ENCODE results near the gene HTT-AS. TPM values are rescaled to one million over a fixed set of nuclear protein-coding genes. Genes with fewer than 3 reads are reported as not detected.

HTT-AS gene
- total RNA-seq, 1 donor from 2014 or later: not detected

- no peak overlapping the region for H3K4me3 Mint-ChIP-seq (ENCODE audit: unreplicated experiment)
- H3K4me1 Mint-ChIP-seq (ENCODE audit: low read depth): peaks cover 26% of the 10 kb centered on the region
- H3K9me3 Mint-ChIP-seq (ENCODE audit: low read depth): no peaks in the 10 kb centered on the region
- H3K27me3 Mint-ChIP-seq (ENCODE audit: low read depth): no peaks in the 10 kb centered on the region
- H3K36me3 Mint-ChIP-seq (ENCODE audit: low read depth): no peaks in the 10 kb centered on the region
- H3K27ac Mint-ChIP-seq (ENCODE audit: unreplicated experiment): peak overlapping the region; percentile 45
- no peak for DNase-seq (ENCODE audit: low spot score)
- TF ChIP-seq CTCF (IDR thresholded peaks at IDR 0.05): no peak
Measured at GRCh38 chr4:3077796-3078195, 3.5 kb upstream of the HTT-AS start.

GRCh38 chr4:3075652-3075981 lies 1.3 kb upstream of the HTT-AS start:
- Mint-ChIP-seq H3K4me1 (ENCODE audit: low read depth) (peaks cover 23% of the 10 kb centered on the region), H3K9me3 (ENCODE audit: low read depth) (no peaks in the 10 kb centered on the region), H3K27me3 (ENCODE audit: low read depth) (no peaks in the 10 kb centered on the region), H3K36me3 (ENCODE audit: low read depth) (no peaks in the 10 kb centered on the region), H3K4me3 (ENCODE audit: unreplicated experiment) (peak overlapping the region; percentile 94), H3K27ac (ENCODE audit: unreplicated experiment) (peak overlapping the region; percentile 98)
- no peak for TF ChIP-seq CTCF (IDR thresholded peaks at IDR 0.05)
- no peak for DNase-seq (ENCODE audit: low spot score)

GRCh38 chr4:3074846-3075651 lies 711 bp upstream of the HTT-AS start:
- no peak for TF ChIP-seq CTCF (IDR thresholded peaks at IDR 0.05)
- Mint-ChIP-seq H3K4me1 (ENCODE audit: low read depth) (peaks cover 23% of the 10 kb centered on the region), H3K36me3 (ENCODE audit: low read depth) (no peaks in the 10 kb centered on the region), H3K27ac (ENCODE audit: unreplicated experiment) (peak overlapping the region; percentile 98), H3K27me3 (ENCODE audit: low read depth) (no peaks in the 10 kb centered on the region), H3K9me3 (ENCODE audit: low read depth) (no peaks in the 10 kb centered on the region), H3K4me3 (ENCODE audit: unreplicated experiment) (peak overlapping the region; percentile 94)
- no peak for DNase-seq (ENCODE audit: low spot score)

GRCh38 chr4:3073158-3074077 lies 920 bp downstream of the HTT-AS start:
- no peaks in the 10 kb centered on the region for H3K27me3 Mint-ChIP-seq (ENCODE audit: low read depth)
- H3K9me3 Mint-ChIP-seq (ENCODE audit: low read depth): no peaks in the 10 kb centered on the region
- DNase-seq (ENCODE audit: low spot score): peak; percentile 93
- TF ChIP-seq CTCF (IDR thresholded peaks at IDR 0.05): peak; percentile 60
- H3K36me3 Mint-ChIP-seq (ENCODE audit: low read depth): no peaks in the 10 kb centered on the region
- no peak overlapping the region for H3K27ac Mint-ChIP-seq (ENCODE audit: unreplicated experiment)
- peaks cover 23% of the 10 kb centered on the region for H3K4me1 Mint-ChIP-seq (ENCODE audit: low read depth)
- H3K4me3 Mint-ChIP-seq (ENCODE audit: unreplicated experiment): peak overlapping the region; percentile 51

- no peak for TF ChIP-seq CTCF (IDR thresholded peaks at IDR 0.05)
- Mint-ChIP-seq H3K27ac (ENCODE audit: unreplicated experiment) (no peak overlapping the region), H3K9me3 (ENCODE audit: low read depth) (peaks cover 1% of the 10 kb centered on the region), H3K27me3 (ENCODE audit: low read depth) (peaks cover 2% of the 10 kb centered on the region), H3K36me3 (ENCODE audit: low read depth) (peaks cover 2% of the 10 kb centered on the region), H3K4me1 (ENCODE audit: low read depth) (peaks cover 13% of the 10 kb centered on the region), H3K4me3 (ENCODE audit: unreplicated experiment) (no peak overlapping the region)
- DNase-seq (ENCODE audit: low spot score): no peak
Measured at GRCh38 chr4:3071811-3072210, 2.5 kb downstream of the HTT-AS start.

Measured in chondrocyte (in vitro differentiated cells).